HEK293 (cell line): Measurements from ENCODE around the gene STAC.

Experiments used
- CTCF ChIA-PET: fragments of 350-600 bp; formaldehyde crosslinking; extraction: SDS; loops from one replicate; lab custom pipeline; 2021; ENCODE audit warnings: antibody characterized with exemption; lab: Yijun Ruan, JAX
- POLR2A ChIA-PET: fragments of 300-600 bp; formaldehyde crosslinking; extraction: SDS; loops from one replicate; lab custom pipeline; 2020; ENCODE audit warnings: antibody characterized with exemption, inconsistent platforms; lab: Yijun Ruan, JAX
- H3K27ac ChIP-seq: fragments of 200-500 bp; sonication (Bioruptor generic); 2 replicates; pipeline ENCODE4 v1.5.1; 2014; ENCODE audit warnings: low read depth, low read length, control low read depth, inconsistent platforms; ENCODE audit errors: extremely low read depth
- H3K36me3 ChIP-seq, 2 experiments: fragments of 200-500 bp in 1 of 2; sonication (Bioruptor generic) in 1 of 2; 1 replicate in 1 of 2; 2 replicates in 1 of 2; pipeline ENCODE4 v1.5.1; 2014 to 2017; ENCODE audit warnings: inconsistent platforms in 2 of 2, low read length in 2 of 2; ENCODE audit not compliant: control insufficient read depth in 2 of 2, insufficient read depth in 1 of 2
- H3K4me1 ChIP-seq: fragments of 200-500 bp; sonication (Bioruptor generic); 2 replicates; pipeline ENCODE4 v1.5.1; 2014; ENCODE audit warnings: mild to moderate bottlenecking, low read length, inconsistent platforms; ENCODE audit not compliant: control insufficient read depth, insufficient read depth
- H3K4me3 ChIP-seq: 2 replicates; pipeline ENCODE4 v1.5.1; 2011; ENCODE audit warnings: low read depth, mild to moderate bottlenecking, control low read depth, low read length, moderate library complexity
- H3K9me3 ChIP-seq: fragments of 200-500 bp; sonication (Bioruptor generic); 2 replicates; pipeline ENCODE4 v1.5.1; 2014; ENCODE audit warnings: low read depth, low read length, inconsistent platforms; ENCODE audit not compliant: control insufficient read depth, insufficient read depth
- FEZF1 ChIP-seq: fragments of 450-650 bp; formaldehyde crosslinking; IDR thresholded peaks from 2 replicates; pipeline ENCODE4 v1.5.1; 2016; ENCODE audit warnings: missing biosample characterization, missing genetic modification characterization
- HIC1 ChIP-seq: fragments of 450-650 bp; formaldehyde crosslinking; IDR thresholded peaks from 2 replicates; pipeline ENCODE4 v1.5.1; 2016; ENCODE audit warnings: missing biosample characterization, missing genetic modification characterization
- MEIS1 ChIP-seq: sonication (generic); formaldehyde crosslinking; IDR thresholded peaks from 2 replicates; pipeline ENCODE4 v1.8.1; 2022; ENCODE audit warnings: missing genetic modification reagents, mild to moderate bottlenecking, borderline replicate concordance
- PATZ1 ChIP-seq: fragments of 450-650 bp; formaldehyde crosslinking; IDR thresholded peaks from 2 replicates; pipeline ENCODE4 v1.5.1; 2016; ENCODE audit warnings: missing biosample characterization, missing genetic modification characterization
- REST ChIP-seq: fragments of 450-650 bp; formaldehyde crosslinking; IDR thresholded peaks from 2 replicates; pipeline ENCODE4 v1.5.1; 2016; ENCODE audit warnings: missing biosample characterization, missing genetic modification characterization
- SALL2 ChIP-seq: fragments of 450-650 bp; formaldehyde crosslinking; IDR thresholded peaks from 2 replicates; pipeline ENCODE4 v1.5.0; 2017; ENCODE audit warnings: missing biosample characterization, mild to moderate bottlenecking, missing genetic modification characterization, borderline replicate concordance
- SP2 ChIP-seq: fragments of 450-650 bp; formaldehyde crosslinking; IDR thresholded peaks from 2 replicates; pipeline ENCODE4 v1.5.1; 2016; ENCODE audit warnings: missing biosample characterization, missing genetic modification characterization
- TRIM28 ChIP-seq: IDR thresholded peaks from 2 replicates; pipeline ENCODE4 v1.6.1; 2011; ENCODE audit warnings: low read length, control low read depth, borderline replicate concordance
- ZFP41 ChIP-seq: fragments of 450-650 bp; formaldehyde crosslinking; IDR thresholded peaks from 2 replicates; pipeline ENCODE4 v1.5.1; 2016; ENCODE audit warnings: missing biosample characterization, missing genetic modification characterization, borderline replicate concordance
- ZNF221 ChIP-seq: fragments of 450-650 bp; formaldehyde crosslinking; IDR thresholded peaks from 2 replicates; pipeline ENCODE4 v1.5.1; 2017; ENCODE audit warnings: missing biosample characterization, missing genetic modification characterization, borderline replicate concordance
- ZNF24 ChIP-seq: fragments of 450-650 bp; formaldehyde crosslinking; IDR thresholded peaks from 2 replicates; pipeline ENCODE4 v1.5.1; 2016; ENCODE audit warnings: missing biosample characterization, missing genetic modification characterization
- ZNF37A ChIP-seq: fragments of 450-650 bp; IDR thresholded peaks from 2 replicates; pipeline ENCODE4 v1.5.1; 2018; ENCODE audit warnings: missing biosample characterization, missing genetic modification characterization
- ZNF426 ChIP-seq: fragments of 450-650 bp; formaldehyde crosslinking; IDR thresholded peaks from 2 replicates; pipeline ENCODE4 v1.5.1; 2017; ENCODE audit warnings: missing biosample characterization, missing genetic modification characterization, mild to moderate bottlenecking, inconsistent platforms, moderate library complexity
- ZNF514 ChIP-seq: fragments of 450-650 bp; formaldehyde crosslinking; IDR thresholded peaks from 2 replicates; pipeline ENCODE4 v1.5.1; 2016; ENCODE audit warnings: missing biosample characterization, missing genetic modification characterization
- ZNF518A ChIP-seq: fragments of 450-650 bp; formaldehyde crosslinking; conservative IDR thresholded peaks from 2 replicates; pipeline ENCODE4 v1.5.1; 2016; ENCODE audit warnings: low read depth, missing biosample characterization, missing genetic modification characterization
- ZNF521 ChIP-seq: fragments of 450-650 bp; formaldehyde crosslinking; IDR thresholded peaks from 2 replicates; pipeline ENCODE4 v1.5.1; 2017; ENCODE audit warnings: missing biosample characterization, mild to moderate bottlenecking, missing genetic modification characterization
- ZNF548 ChIP-seq: fragments of 450-650 bp; formaldehyde crosslinking; IDR thresholded peaks from 2 replicates; pipeline ENCODE4 v1.5.1; 2016; ENCODE audit warnings: missing biosample characterization, missing genetic modification characterization
- ZNF558 ChIP-seq: fragments of 450-650 bp; formaldehyde crosslinking; IDR thresholded peaks from 2 replicates; pipeline ENCODE4 v1.5.1; 2016; ENCODE audit warnings: missing biosample characterization, missing genetic modification characterization
- ZNF571 ChIP-seq: fragments of 450-650 bp; formaldehyde crosslinking; IDR thresholded peaks from 2 replicates; pipeline ENCODE4 v1.5.0; 2017; ENCODE audit warnings: missing biosample characterization, missing genetic modification characterization
- ZNF621 ChIP-seq: fragments of 450-650 bp; formaldehyde crosslinking; IDR thresholded peaks from 2 replicates; pipeline ENCODE4 v1.5.1; 2017; ENCODE audit warnings: missing biosample characterization, missing genetic modification characterization
- ZNF626 ChIP-seq: fragments of 450-650 bp; sonication (Bioruptor Pico); formaldehyde crosslinking; IDR thresholded peaks from 2 replicates; pipeline ENCODE4 v1.5.1; 2018; ENCODE audit warnings: missing biosample characterization, missing genetic modification characterization, inconsistent platforms
- ZNF664 ChIP-seq: fragments of 450-650 bp; formaldehyde crosslinking; IDR thresholded peaks from 2 replicates; pipeline ENCODE4 v1.5.1; 2016; ENCODE audit warnings: missing biosample characterization, missing genetic modification characterization
- ZSCAN5A ChIP-seq: fragments of 450-650 bp; formaldehyde crosslinking; IDR thresholded peaks from 2 replicates; pipeline ENCODE4 v1.5.1; 2016; ENCODE audit warnings: missing biosample characterization, missing genetic modification characterization

STAC gene

GRCh38 chr3:36487616-36488015 is 107.3 kb downstream of the STAC start (continued):
- no peak for TF ChIP-seq PATZ1 (tag by site-specific recombination)
- no peak for TF ChIP-seq ZSCAN5A (tag by site-specific recombination)
- TF ChIP-seq ZNF621 (tag by site-specific recombination): no peak
- no peak for TF ChIP-seq HIC1 (tag by site-specific recombination)
- TF ChIP-seq ZNF518A (tag by site-specific recombination): no peak
- TF ChIP-seq ZNF558 (tag by site-specific recombination): no peak
- TF ChIP-seq SP2: no peak
- TF ChIP-seq ZNF37A (tag by site-specific recombination): no peak
- no peak for TF ChIP-seq ZNF221 (tag by site-specific recombination)

GRCh38 chr3:36488077-36488789 is 107.9 kb downstream of the STAC start:
- Histone ChIP-seq H3K4me3 (no peak overlapping the region), H3K4me1 (no peaks in the 10 kb centered on the region), H3K9me3 (no peaks in the 10 kb centered on the region), H3K27ac (no peak overlapping the region), H3K36me3 (peaks cover 0 to 5% of the 10 kb centered on the region in 2 experiments; a peak in 1 of 3 replicates)
- POLR2A ChIA-PET: no interaction called here
- CTCF ChIA-PET: no interaction called here
- TF ChIP-seq REST (tag by site-specific recombination) (no peak), TRIM28 (no peak), ZNF664 (tag by site-specific recombination) (no peak), FEZF1 (tag by site-specific recombination) (no peak), ZNF548 (tag by site-specific recombination) (no peak), ZNF426 (no peak), ZNF521 (tag by site-specific recombination) (no peak), ZNF626 (no peak), MEIS1 (CRISPR knock-in tag) (no peak), ZFP41 (tag by site-specific recombination) (no peak), ZNF571 (tag by site-specific recombination) (no peak), SALL2 (tag by site-specific recombination) (no peak), ZNF24 (tag by site-specific recombination) (no peak), ZNF514 (tag by site-specific recombination) (no peak)
